ENCODE measurements around the gene PPIL1.

PPIL1 gene

GRCh38 chr6:36912586-36912985 lies 38.0 kb upstream of the PPIL1 start:
- no peaks in the 10 kb centered on the region for H3K9me2 ChIP-seq (replicated peaks; ENCODE audit: insufficient read depth, low read length)
- H3K27ac ChIP-seq (ENCODE audit: low read depth, low read length) = no peak overlapping the region
- 0 out of 2 replicates have a peak, but pooled peaks cover 4% of the 10 kb centered on the region for H3F3A ChIP-seq (ENCODE audit: insufficient read depth)
- no peaks in the 10 kb centered on the region for H3K27me3 ChIP-seq (ENCODE audit: low read length)
- no peak overlapping the region for H3K4me3 ChIP-seq (ENCODE audit: insufficient read depth, low read length, poor library complexity, severe bottlenecking)
- no peak overlapping the region for H3K4me2 ChIP-seq (ENCODE audit: low read depth, low read length, poor library complexity, severe bottlenecking)
- no peaks in the 10 kb centered on the region for H3K9me3 ChIP-seq (ENCODE audit: insufficient read depth, low read length)
- no peaks in the 10 kb centered on the region for H4K20me1 ChIP-seq (ENCODE audit: low read depth, low read length)
- H2AFZ ChIP-seq (ENCODE audit: low read depth, low read length, severe bottlenecking) = no peak overlapping the region
- TF ChIP-seq EZH2phosphoT487 (conservative IDR thresholded peaks at IDR 0.05; ENCODE audit: low read length) (no peak), CTCF (IDR thresholded peaks at IDR 0.05; ENCODE audit: insufficient read depth, low read length, poor library complexity, severe bottlenecking) (no peak)
- H3K79me2 ChIP-seq (ENCODE audit: insufficient read depth, low read length) = peaks cover 9% of the 10 kb centered on the region; the same call in 1 of the 2 replicates
- H3K36me3 ChIP-seq (ENCODE audit: low read length) = peaks cover 28% of the 10 kb centered on the region
- H3K9ac ChIP-seq (ENCODE audit: low read length) = no peak overlapping the region

GRCh38 chr6:36912030-36912454 lies 37.4 kb upstream of the PPIL1 start:
- no peaks in the 10 kb centered on the region for H4K20me1 ChIP-seq (ENCODE audit: low read depth, low read length)
- peaks cover 9% of the 10 kb centered on the region; the same call in 1 of the 2 replicates for H3K79me2 ChIP-seq (ENCODE audit: insufficient read depth, low read length)
- no peaks in the 10 kb centered on the region for H3K9me2 ChIP-seq (replicated peaks; ENCODE audit: insufficient read depth, low read length)
- H3K27ac ChIP-seq (ENCODE audit: low read depth, low read length) = no peak overlapping the region
- no peak overlapping the region for H3K4me2 ChIP-seq (ENCODE audit: low read depth, low read length, poor library complexity, severe bottlenecking)
- no peak overlapping the region for H3K4me3 ChIP-seq (ENCODE audit: insufficient read depth, low read length, poor library complexity, severe bottlenecking)
- no peaks in the 10 kb centered on the region for H3K27me3 ChIP-seq (ENCODE audit: low read length)
- no peak for TF ChIP-seq CTCF (IDR thresholded peaks at IDR 0.05; ENCODE audit: insufficient read depth, low read length, poor library complexity, severe bottlenecking)
- no peak for TF ChIP-seq EZH2phosphoT487 (conservative IDR thresholded peaks at IDR 0.05; ENCODE audit: low read length)
- no peak overlapping the region for H2AFZ ChIP-seq (ENCODE audit: low read depth, low read length, severe bottlenecking)
- H3F3A ChIP-seq (ENCODE audit: insufficient read depth) = 0 out of 2 replicates have a peak, but pooled peaks cover 4% of the 10 kb centered on the region
- H3K9ac ChIP-seq (ENCODE audit: low read length) = no peak overlapping the region
- H3K36me3 ChIP-seq (ENCODE audit: low read length) = peaks cover 26% of the 10 kb centered on the region
- no peaks in the 10 kb centered on the region for H3K9me3 ChIP-seq (ENCODE audit: insufficient read depth, low read length)

GRCh38 chr6:36908747-36909146 lies 34.1 kb upstream of the PPIL1 start:
- Histone ChIP-seq H3K36me3 (ENCODE audit: low read length) (peaks cover 37% of the 10 kb centered on the region), H3K27ac (ENCODE audit: low read depth, low read length) (no peak overlapping the region), H3K4me3 (ENCODE audit: insufficient read depth, low read length, poor library complexity, severe bottlenecking) (no peak overlapping the region), H3F3A (ENCODE audit: insufficient read depth) (no peaks in the 10 kb centered on the region), H2AFZ (ENCODE audit: low read depth, low read length, severe bottlenecking) (no peak overlapping the region), H3K9me3 (ENCODE audit: insufficient read depth, low read length) (no peaks in the 10 kb centered on the region), H3K9me2 (replicated peaks; ENCODE audit: insufficient read depth, low read length) (no peaks in the 10 kb centered on the region), H3K9ac (ENCODE audit: low read length) (no peak overlapping the region), H3K4me2 (ENCODE audit: low read depth, low read length, poor library complexity, severe bottlenecking) (no peak overlapping the region), H3K79me2 (ENCODE audit: insufficient read depth, low read length) (peaks cover 9% of the 10 kb centered on the region; the same call in 1 of the 2 replicates), H4K20me1 (ENCODE audit: low read depth, low read length) (no peaks in the 10 kb centered on the region), H3K27me3 (ENCODE audit: low read length) (no peaks in the 10 kb centered on the region)
- TF ChIP-seq CTCF (IDR thresholded peaks at IDR 0.05; ENCODE audit: insufficient read depth, low read length, poor library complexity, severe bottlenecking) = no peak
- TF ChIP-seq EZH2phosphoT487 (conservative IDR thresholded peaks at IDR 0.05; ENCODE audit: low read length) = no peak
